MM.1S (cell line): ENCODE results near the gene MPPED1.

Source experiments
- DNase-seq: peaks from one replicate; pipeline ENCODE4 v3.0.0-alpha.2; 2015
- H2AFZ ChIP-seq: fragments of 300-600 bp; sonication (generic); 2 replicates; pipeline ENCODE4 v1.6.0; 2016; ENCODE audit warnings: antibody characterized with exemption, low read length
- H3F3A ChIP-seq: fragments of 300-600 bp; sonication (generic); 2 replicates; pipeline ENCODE4 v1.6.1; 2016; ENCODE audit warnings: mild to moderate bottlenecking, antibody characterized with exemption, low read length, moderate library complexity, mixed read lengths; ENCODE audit not compliant: insufficient read depth
- H3K27ac ChIP-seq: fragments of 300-600 bp; sonication (generic); 2 replicates; pipeline ENCODE4 v1.5.1; 2016; ENCODE audit warnings: mild to moderate bottlenecking, low read length
- H3K27me3 ChIP-seq: fragments of 300-600 bp; sonication (generic); replicated peaks from 2 replicates; pipeline ENCODE4 v1.6.0; 2016; ENCODE audit warnings: low read length; ENCODE audit not compliant: insufficient read depth
- H3K36me3 ChIP-seq: fragments of 300-600 bp; sonication (generic); replicated peaks from 2 replicates; pipeline ENCODE4 v1.6.1; 2016; ENCODE audit warnings: mild to moderate bottlenecking, low read length, mixed read lengths; ENCODE audit not compliant: insufficient read depth
- H3K4me1 ChIP-seq: fragments of 300-600 bp; sonication (generic); 2 replicates; pipeline ENCODE4 v1.6.1; 2016; ENCODE audit warnings: low read length, mixed read lengths
- H3K4me2 ChIP-seq: fragments of 300-600 bp; sonication (generic); 2 replicates; pipeline ENCODE4 v1.6.0; 2016; ENCODE audit warnings: low read depth, low read length
- H3K4me3 ChIP-seq: fragments of 300-600 bp; sonication (generic); 2 replicates; pipeline ENCODE4 v1.5.1; 2016; ENCODE audit warnings: low read length, mixed read lengths
- H3K79me2 ChIP-seq: fragments of 300-600 bp; sonication (generic); 2 replicates; pipeline ENCODE4 v1.6.1; 2016; ENCODE audit warnings: mixed run types, low read length, mixed read lengths
- H3K9ac ChIP-seq: fragments of 300-600 bp; sonication (generic); 2 replicates; pipeline ENCODE4 v1.6.1; 2016; ENCODE audit warnings: low read length, mixed read lengths
- H3K9me2 ChIP-seq: fragments of 300-600 bp; sonication (generic); replicated peaks from 2 replicates; pipeline ENCODE4 v1.6.1; 2016; ENCODE audit warnings: mild to moderate bottlenecking, low read length, mixed read lengths; ENCODE audit not compliant: insufficient read depth
- H3K9me3 ChIP-seq: fragments of 300-600 bp; sonication (generic); replicated peaks from 2 replicates; pipeline ENCODE4 v1.6.1; 2016; ENCODE audit warnings: mild to moderate bottlenecking, low read length, mixed read lengths; ENCODE audit not compliant: insufficient read depth
- H4K20me1 ChIP-seq: fragments of 300-600 bp; sonication (generic); 2 replicates; pipeline ENCODE4 v1.6.1; 2016; ENCODE audit warnings: mild to moderate bottlenecking, low read length, moderate library complexity, mixed read lengths; ENCODE audit not compliant: insufficient read depth
- CTCF ChIP-seq: fragments of 300-600 bp; sonication (generic); IDR thresholded peaks from 2 replicates; pipeline ENCODE4 v1.5.1; 2016; ENCODE audit warnings: antibody characterized with exemption, low read length, mixed read lengths
- EZH2 ChIP-seq: fragments of 300-600 bp; sonication (generic); optimal IDR thresholded peaks from 2 replicates; pipeline ENCODE3; 2017; ENCODE audit warnings: low read depth, mild to moderate bottlenecking, antibody characterized with exemption, low read length, mixed read lengths
- EZH2phosphoT487 ChIP-seq: fragments of 300-600 bp; sonication (generic); IDR thresholded peaks from 2 replicates; pipeline ENCODE4 v1.6.1; 2018; ENCODE audit warnings: antibody characterized with exemption, low read length

The MPPED1 gene

DNA sequence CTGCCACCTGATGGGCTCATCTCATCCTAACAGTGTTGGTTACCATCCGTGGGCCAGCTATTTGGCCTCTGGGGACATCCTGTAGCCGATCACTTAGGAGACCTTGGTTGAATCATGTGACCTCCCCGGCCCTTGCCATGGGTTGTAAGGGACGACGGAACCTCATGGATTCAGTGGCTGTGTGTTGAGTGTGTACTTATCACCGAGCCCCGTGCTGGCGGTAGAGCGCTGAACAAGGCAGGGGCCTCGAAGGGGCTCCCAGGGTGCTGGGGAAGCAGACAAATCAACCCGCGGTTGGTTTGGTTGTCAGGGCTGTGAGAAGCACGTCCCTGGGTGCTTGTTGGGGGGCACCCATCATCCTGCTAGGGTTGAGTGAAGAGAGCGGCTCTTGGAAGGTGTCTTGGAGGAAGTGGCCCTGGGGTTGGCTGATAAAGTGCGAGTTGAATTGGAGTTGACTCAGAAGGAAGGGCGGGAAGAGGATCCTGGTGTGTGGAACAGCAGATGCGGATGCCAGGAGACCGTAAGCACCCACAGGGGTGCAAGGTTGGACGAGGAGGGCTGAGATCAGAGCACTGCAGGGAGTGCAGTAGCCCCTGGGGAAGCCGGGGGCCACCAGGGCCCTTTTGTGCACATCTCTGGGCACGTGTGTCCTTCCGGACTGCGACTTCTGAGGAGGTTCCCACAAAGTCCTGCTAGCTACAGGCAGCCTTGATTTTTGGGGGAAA lies 53.6 kb downstream of the MPPED1 start:
- no peaks in the 10 kb centered on the region for H3K9me3 ChIP-seq
- H3K27me3 ChIP-seq, result peaks cover 82% of the 10 kb centered on the region
- no peaks in the 10 kb centered on the region for H3K36me3 ChIP-seq
- no peaks in the 10 kb centered on the region for H3K79me2 ChIP-seq
- TF ChIP-seq EZH2, result no peak
- TF ChIP-seq EZH2phosphoT487, result no peak
- TF ChIP-seq CTCF, result no peak
- no peaks in the 10 kb centered on the region for H4K20me1 ChIP-seq
- DNase-seq, result no peak
- no peak overlapping the region for H3K9ac ChIP-seq
- H3K4me3 ChIP-seq, result no peak overlapping the region
- H2AFZ ChIP-seq, result no peak overlapping the region
- H3K27ac ChIP-seq, result no peak overlapping the region
- H3K4me1 ChIP-seq, result no peaks in the 10 kb centered on the region
- H3K4me2 ChIP-seq, result no peak overlapping the region
- H3F3A ChIP-seq, result no peaks in the 10 kb centered on the region
- H3K9me2 ChIP-seq, result no peaks in the 10 kb centered on the region

DNA sequence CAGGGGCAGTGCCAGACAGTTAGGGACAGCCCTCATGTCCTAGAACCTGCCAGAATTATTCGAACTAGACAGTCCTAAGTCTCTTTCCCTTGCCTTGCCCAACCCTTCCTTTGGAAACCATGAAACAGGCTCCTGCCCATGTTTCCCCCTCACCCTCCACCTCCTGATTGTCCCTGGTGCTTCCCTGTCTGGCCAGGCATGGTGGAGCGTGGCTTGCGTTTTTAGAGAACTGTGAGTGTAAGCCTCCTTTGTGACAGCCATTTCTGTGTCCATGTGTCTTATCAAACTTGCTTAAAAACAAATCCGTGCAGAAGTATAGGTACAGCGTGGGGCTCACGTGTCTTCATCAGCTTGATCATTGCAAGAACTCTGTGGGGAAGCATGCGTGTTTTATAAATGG lies 54.9 kb downstream of the MPPED1 start:
- H3K9ac ChIP-seq, result no peak overlapping the region

GRCh38 chr22:43467216-43467940 lies 55.6 kb downstream of the MPPED1 start:
- no peak for TF ChIP-seq CTCF
- no peak for TF ChIP-seq EZH2phosphoT487
- no peak for TF ChIP-seq EZH2
- peak overlapping the region; percentile 1; the same call in 1 of the 2 replicates for H3K4me3 ChIP-seq
- H4K20me1 ChIP-seq, result no peaks in the 10 kb centered on the region
- no peaks in the 10 kb centered on the region for H3K4me1 ChIP-seq
- no peak overlapping the region for H3K27ac ChIP-seq
- peaks cover 91% of the 10 kb centered on the region for H3K27me3 ChIP-seq
- H3K36me3 ChIP-seq, result no peaks in the 10 kb centered on the region
- no peaks in the 10 kb centered on the region for H3F3A ChIP-seq
- no peak overlapping the region for H2AFZ ChIP-seq
- H3K4me2 ChIP-seq, result peak overlapping the region; percentile 32; the same call in 1 of the 2 replicates
- no peaks in the 10 kb centered on the region for H3K79me2 ChIP-seq
- no peaks in the 10 kb centered on the region for H3K9me2 ChIP-seq
- H3K9me3 ChIP-seq, result no peaks in the 10 kb centered on the region
- H3K9ac ChIP-seq, result no peak overlapping the region
- DNase-seq, result no peak

More for the DNA sequence above, 54.9 kb downstream of the MPPED1 start:
- no peak overlapping the region for H3K27ac ChIP-seq
- TF ChIP-seq EZH2, result no peak
- TF ChIP-seq CTCF, result no peak
- TF ChIP-seq EZH2phosphoT487, result no peak
- H3F3A ChIP-seq, result no peaks in the 10 kb centered on the region
- H3K27me3 ChIP-seq, result peaks cover 86% of the 10 kb centered on the region
- no peaks in the 10 kb centered on the region for H3K4me1 ChIP-seq
- no peak overlapping the region for H3K4me3 ChIP-seq
- H2AFZ ChIP-seq, result no peak overlapping the region
- no peaks in the 10 kb centered on the region for H3K36me3 ChIP-seq
- H4K20me1 ChIP-seq, result no peaks in the 10 kb centered on the region
- no peak for DNase-seq
- no peaks in the 10 kb centered on the region for H3K79me2 ChIP-seq
- no peaks in the 10 kb centered on the region for H3K9me3 ChIP-seq
- no peaks in the 10 kb centered on the region for H3K9me2 ChIP-seq
- H3K4me2 ChIP-seq, result no peak overlapping the region
